Measurements from ENCODE around the gene EVI2B.

GRCh38 chr17:31295489-31295871, 18.4 kb downstream of the EVI2B start:
- TF ChIP-seq, protein P1, sequence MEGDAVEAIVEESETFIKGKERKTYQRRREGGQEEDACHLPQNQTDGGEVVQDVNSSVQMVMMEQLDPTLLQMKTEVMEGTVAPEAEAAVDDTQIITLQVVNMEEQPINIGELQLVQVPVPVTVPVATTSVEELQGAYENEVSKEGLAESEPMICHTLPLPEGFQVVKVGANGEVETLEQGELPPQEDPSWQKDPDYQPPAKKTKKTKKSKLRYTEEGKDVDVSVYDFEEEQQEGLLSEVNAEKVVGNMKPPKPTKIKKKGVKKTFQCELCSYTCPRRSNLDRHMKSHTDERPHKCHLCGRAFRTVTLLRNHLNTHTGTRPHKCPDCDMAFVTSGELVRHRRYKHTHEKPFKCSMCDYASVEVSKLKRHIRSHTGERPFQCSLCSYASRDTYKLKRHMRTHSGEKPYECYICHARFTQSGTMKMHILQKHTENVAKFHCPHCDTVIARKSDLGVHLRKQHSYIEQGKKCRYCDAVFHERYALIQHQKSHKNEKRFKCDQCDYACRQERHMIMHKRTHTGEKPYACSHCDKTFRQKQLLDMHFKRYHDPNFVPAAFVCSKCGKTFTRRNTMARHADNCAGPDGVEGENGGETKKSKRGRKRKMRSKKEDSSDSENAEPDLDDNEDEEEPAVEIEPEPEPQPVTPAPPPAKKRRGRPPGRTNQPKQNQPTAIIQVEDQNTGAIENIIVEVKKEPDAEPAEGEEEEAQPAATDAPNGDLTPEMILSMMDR (conservative IDR thresholded peaks at IDR 0.05; ENCODE audit: low read length) = no peak
- TF ChIP-seq EZH2phosphoT487 (IDR thresholded peaks at IDR 0.05; ENCODE audit: borderline replicate concordance, low read depth, low read length) = no peak

Data from OCI-LY7 (cell line).